ENCODE measurements around the gene NLRP9. TPM values are rescaled to one million over a fixed set of nuclear protein-coding genes. Genes with fewer than 3 reads are reported as not detected.
"Not testable (repeated sequence)": the region's sequence is repeated elsewhere in the genome, so short reads cannot be mapped to it uniquely, and the experiment has no call there.

The NLRP9 gene
- total RNA-seq (not detected), polyA plus RNA-seq (not detected)

GRCh38 chr19:55738302-55738701 lies at the start of gene NLRP9:
NLRP9 (minus strand) TSS chr19:55738402; CDS start chr19:55738374, 28 bp downstream.
- H3K4me3 Mint-ChIP-seq = no peak within 1 kb of the TSS
- H3K27ac ChIP-seq (ENCODE audit: low read depth, low read length) = no peak within 1 kb of the TSS
- ChIA-PET CTCF (ENCODE audit: partially characterized antibody) (no interaction called here), POLR2A (ENCODE audit: partially characterized antibody) (no interaction called here)
- H3K4me3 ChIP-seq (ENCODE audit: low read length in 2 of 2) = no peak within 1 kb of the TSS
- H3K27ac Mint-ChIP-seq = no peak within 1 kb of the TSS
- no peaks in the 10 kb centered on the region for H3K4me1 ChIP-seq (ENCODE audit: insufficient read depth, low read length)
- intact Hi-C loops (cut with micrococcal nuclease) = no loop called here
- H3K36me3 Mint-ChIP-seq = no peaks in the 10 kb centered on the region
- no peaks in the 10 kb centered on the region for H3K36me3 ChIP-seq (ENCODE audit: insufficient read depth, low read length)
- no peaks in the 10 kb centered on the region for H3K27me3 ChIP-seq (ENCODE audit: insufficient read depth, low read length)
- no peak for DNase-seq
- peaks cover 5 to 10% of the 10 kb centered on the region in 2 donors for H3K27me3 Mint-ChIP-seq
- no peaks in the 10 kb centered on the region for H3K9me3 Mint-ChIP-seq
- H3K9me3 ChIP-seq (ENCODE audit: control insufficient read depth in 1 of 2, low read length in 2 of 2) = no peaks in the 10 kb centered on the region
- no peaks in the 10 kb centered on the region for H3K4me1 Mint-ChIP-seq

- H3K4me3 ChIP-seq (ENCODE audit: low read length in 2 of 2) = no peak overlapping the region
- ChIA-PET POLR2A (ENCODE audit: partially characterized antibody) (no interaction called here), CTCF (ENCODE audit: partially characterized antibody) (no interaction called here)
- Mint-ChIP-seq H3K36me3 (no peaks in the 10 kb centered on the region), H3K4me1 (no peaks in the 10 kb centered on the region), H3K27ac (no peak overlapping the region), H3K27me3 (peaks cover 17 to 22% of the 10 kb centered on the region in 2 donors), H3K4me3 (no peak overlapping the region), H3K9me3 (peaks cover 0 to 6% (median 0%) of the 10 kb centered on the region in 8 donors)
- no peaks in the 10 kb centered on the region for H3K9me3 ChIP-seq (ENCODE audit: control insufficient read depth in 1 of 2, low read length in 2 of 2)
- intact Hi-C loops (cut with micrococcal nuclease) = no loop called here
- no peaks in the 10 kb centered on the region for H3K4me1 ChIP-seq (ENCODE audit: insufficient read depth, low read length)
- DNase-seq = no peak
- H3K36me3 ChIP-seq (ENCODE audit: insufficient read depth, low read length) = no peaks in the 10 kb centered on the region
- no peaks in the 10 kb centered on the region for H3K27me3 ChIP-seq (ENCODE audit: insufficient read depth, low read length)
- no peak overlapping the region for H3K27ac ChIP-seq (ENCODE audit: low read depth, low read length)
These were observed 42.9 kb upstream of the NLRP9 start for GRCh38 chr19:55781112-55781511.

- Mint-ChIP-seq H3K27ac (no peak overlapping the region), H3K4me3 (no peak overlapping the region), H3K9me3 (peaks cover 0 to 6% (median 1%) of the 10 kb centered on the region in 8 donors), H3K27me3 (peaks cover 19 to 28% of the 10 kb centered on the region in 2 donors), H3K36me3 (no peaks in the 10 kb centered on the region), H3K4me1 (no peaks in the 10 kb centered on the region)
- no peaks in the 10 kb centered on the region for H3K36me3 ChIP-seq (ENCODE audit: insufficient read depth, low read length)
- no peak for DNase-seq
- H3K27ac ChIP-seq (ENCODE audit: low read depth, low read length) = no peak overlapping the region
- no peaks in the 10 kb centered on the region for H3K4me1 ChIP-seq (ENCODE audit: insufficient read depth, low read length)
- no peaks in the 10 kb centered on the region for H3K27me3 ChIP-seq (ENCODE audit: insufficient read depth, low read length)
- ChIA-PET POLR2A (ENCODE audit: partially characterized antibody) (no interaction called here), CTCF (ENCODE audit: partially characterized antibody) (no interaction called here)
- intact Hi-C loops (cut with micrococcal nuclease) = no loop called here
- H3K4me3 ChIP-seq (ENCODE audit: low read length in 2 of 2) = no peak overlapping the region
- no peaks in the 10 kb centered on the region for H3K9me3 ChIP-seq (ENCODE audit: control insufficient read depth in 1 of 2, low read length in 2 of 2)
These were observed 40.1 kb upstream of the NLRP9 start for GRCh38 chr19:55778331-55778730.

- no peaks in the 10 kb centered on the region for H3K9me3 ChIP-seq (ENCODE audit: control insufficient read depth in 1 of 2, low read length in 2 of 2)
- no peaks in the 10 kb centered on the region for H3K4me1 ChIP-seq (ENCODE audit: insufficient read depth, low read length)
- H3K27ac ChIP-seq (ENCODE audit: low read depth, low read length) = no peak overlapping the region
- H3K4me3 Mint-ChIP-seq = no peak overlapping the region
- peaks cover 18 to 25% of the 10 kb centered on the region in 2 donors for H3K27me3 Mint-ChIP-seq
- no peaks in the 10 kb centered on the region for H3K36me3 Mint-ChIP-seq
- intact Hi-C loops (cut with micrococcal nuclease) = no loop called here
- peaks cover 0 to 6% (median 1%) of the 10 kb centered on the region in 8 donors for H3K9me3 Mint-ChIP-seq
- no peak overlapping the region for H3K4me3 ChIP-seq (ENCODE audit: low read length in 2 of 2)
- no peaks in the 10 kb centered on the region for H3K36me3 ChIP-seq (ENCODE audit: insufficient read depth, low read length)
- no peaks in the 10 kb centered on the region for H3K27me3 ChIP-seq (ENCODE audit: insufficient read depth, low read length)
- no peak overlapping the region for H3K27ac Mint-ChIP-seq
- POLR2A ChIA-PET (ENCODE audit: partially characterized antibody) = no interaction called here
- H3K4me1 Mint-ChIP-seq = no peaks in the 10 kb centered on the region
- CTCF ChIA-PET (ENCODE audit: partially characterized antibody) = no interaction called here
- DNase-seq = no peak
These were observed 39.3 kb upstream of the NLRP9 start for GRCh38 chr19:55777528-55777927.

- H3K9me3 Mint-ChIP-seq = peaks cover 0 to 19% (median 9%) of the 10 kb centered on the region in 8 donors
- H3K36me3 ChIP-seq (ENCODE audit: insufficient read depth, low read length); intact Hi-C loops (cut with micrococcal nuclease); H3K4me1 Mint-ChIP-seq; H3K4me1 ChIP-seq (ENCODE audit: insufficient read depth, low read length); DNase-seq; H3K27ac ChIP-seq (ENCODE audit: low read depth, low read length); H3K9me3 ChIP-seq (ENCODE audit: control insufficient read depth in 1 of 2, low read length in 2 of 2); POLR2A ChIA-PET (ENCODE audit: partially characterized antibody); CTCF ChIA-PET (ENCODE audit: partially characterized antibody); H3K4me3 Mint-ChIP-seq; H3K27ac Mint-ChIP-seq; H3K36me3 Mint-ChIP-seq; H3K27me3 ChIP-seq (ENCODE audit: insufficient read depth, low read length); H3K4me3 ChIP-seq (ENCODE audit: low read length in 2 of 2): not testable (repeated sequence)
- H3K27me3 Mint-ChIP-seq = peaks cover 11 to 20% of the 10 kb centered on the region in 2 donors
These were observed 31.4 kb upstream of the NLRP9 start for GRCh38 chr19:55769632-55770031.

GRCh38 chr19:55768818-55769217 lies 30.6 kb upstream of the NLRP9 start, which contains the start of gene RFPL4AL1:
RFPL4AL1 (plus strand) TSS chr19:55769118; CDS start chr19:55771805, 2,687 bp downstream.
- H3K36me3 ChIP-seq (ENCODE audit: insufficient read depth, low read length); H3K9me3 ChIP-seq (ENCODE audit: control insufficient read depth in 1 of 2, low read length in 2 of 2); POLR2A ChIA-PET (ENCODE audit: partially characterized antibody); H3K27ac Mint-ChIP-seq; DNase-seq; H3K36me3 Mint-ChIP-seq; H3K27me3 ChIP-seq (ENCODE audit: insufficient read depth, low read length); H3K4me1 Mint-ChIP-seq; H3K27ac ChIP-seq (ENCODE audit: low read depth, low read length); CTCF ChIA-PET (ENCODE audit: partially characterized antibody); H3K4me3 Mint-ChIP-seq; H3K4me3 ChIP-seq (ENCODE audit: low read length in 2 of 2); intact Hi-C loops (cut with micrococcal nuclease); H3K4me1 ChIP-seq (ENCODE audit: insufficient read depth, low read length): not testable (repeated sequence)
- Mint-ChIP-seq H3K9me3 (peaks cover 0 to 21% (median 9%) of the 10 kb centered on the region in 8 donors), H3K27me3 (peaks cover 10 to 19% of the 10 kb centered on the region in 2 donors)

- no peaks in the 10 kb centered on the region for H3K27me3 ChIP-seq (ENCODE audit: insufficient read depth, low read length)
- peaks cover 0 to 21% (median 9%) of the 10 kb centered on the region in 8 donors for H3K9me3 Mint-ChIP-seq
- H3K27ac ChIP-seq (ENCODE audit: low read depth, low read length) = no peak overlapping the region
- no peaks in the 10 kb centered on the region for H3K9me3 ChIP-seq (ENCODE audit: control insufficient read depth in 1 of 2, low read length in 2 of 2)
- H3K36me3 ChIP-seq (ENCODE audit: insufficient read depth, low read length) = no peaks in the 10 kb centered on the region
- no peaks in the 10 kb centered on the region for H3K4me1 ChIP-seq (ENCODE audit: insufficient read depth, low read length)
- no peak for DNase-seq
- intact Hi-C loops (cut with micrococcal nuclease) = no loop called here
- H3K27me3 Mint-ChIP-seq = peaks cover 11 to 21% of the 10 kb centered on the region in 2 donors
- no peak overlapping the region for H3K4me3 ChIP-seq (ENCODE audit: low read length in 2 of 2)
- ChIA-PET CTCF (ENCODE audit: partially characterized antibody) (no interaction called here), POLR2A (ENCODE audit: partially characterized antibody) (no interaction called here)
- no peak overlapping the region for H3K27ac Mint-ChIP-seq
- H3K4me3 Mint-ChIP-seq = no peak overlapping the region
- H3K36me3 Mint-ChIP-seq = no peaks in the 10 kb centered on the region
- H3K4me1 Mint-ChIP-seq = no peaks in the 10 kb centered on the region
These were observed 28.3 kb upstream of the NLRP9 start for GRCh38 chr19:55766466-55766865.

- CTCF ChIA-PET (ENCODE audit: partially characterized antibody); POLR2A ChIA-PET (ENCODE audit: partially characterized antibody); H3K27ac Mint-ChIP-seq; H3K4me1 ChIP-seq (ENCODE audit: insufficient read depth, low read length); H3K36me3 ChIP-seq (ENCODE audit: insufficient read depth, low read length); H3K9me3 Mint-ChIP-seq; H3K4me1 Mint-ChIP-seq; H3K27ac ChIP-seq (ENCODE audit: low read depth, low read length); H3K4me3 Mint-ChIP-seq; DNase-seq; H3K4me3 ChIP-seq (ENCODE audit: low read length in 2 of 2); H3K36me3 Mint-ChIP-seq; intact Hi-C loops (cut with micrococcal nuclease); H3K27me3 ChIP-seq (ENCODE audit: insufficient read depth, low read length); H3K9me3 ChIP-seq (ENCODE audit: control insufficient read depth in 1 of 2, low read length in 2 of 2): not testable (repeated sequence)
- peaks cover 16 to 21% of the 10 kb centered on the region in 2 donors for H3K27me3 Mint-ChIP-seq
These were observed 20.6 kb upstream of the NLRP9 start, which contains the start of gene RFPL4A for GRCh38 chr19:55758797-55759196. RFPL4A (plus strand) TSS chr19:55759097; CDS start chr19:55761801, 2,704 bp downstream.

All from CD4-positive, alpha-beta memory T cell (primary cell).